ENCODE data around the gene EDA. TPM values are rescaled to one million over a fixed set of nuclear protein-coding genes. Genes with fewer than 3 reads are reported as not detected.
"Not testable (repeated sequence)": the region's sequence is repeated elsewhere in the genome, so short reads cannot be mapped to it uniquely, and the experiment has no call there.

Gene EDA
- total RNA-seq, 4 donors from 2014 or later: 6.2 to 10.9 (median 6.8) TPM

GRCh38 chrX:69815519-69815918 lies 199.6 kb downstream of the EDA start:
- no peak for ATAC-seq (ENCODE audit: low FRiP score)
- no peak for DNase-seq (ENCODE audit: low spot score)
- TF ChIP-seq CTCF (IDR thresholded peaks at IDR 0.05): no peak

- TF ChIP-seq CTCF (IDR thresholded peaks at IDR 0.05): no peak
- ATAC-seq (ENCODE audit: low FRiP score): no peak
- DNase-seq (ENCODE audit: low spot score): no peak
Observed at GRCh38 chrX:69844636-69845035, 228.7 kb downstream of the EDA start.

GRCh38 chrX:69859999-69860398 lies 244.1 kb downstream of the EDA start:
- DNase-seq (ENCODE audit: low spot score); ATAC-seq (ENCODE audit: low FRiP score): not testable (repeated sequence)

- no peak for DNase-seq (ENCODE audit: low spot score)
- no peak for TF ChIP-seq CTCF (IDR thresholded peaks at IDR 0.05)
Observed at GRCh38 chrX:69876221-69876620, 260.3 kb downstream of the EDA start.

GRCh38 chrX:69884210-69884609 lies 268.3 kb downstream of the EDA start:
- DNase-seq (ENCODE audit: low spot score): no peak
- ATAC-seq (ENCODE audit: low FRiP score): no peak
- no peak for TF ChIP-seq CTCF (IDR thresholded peaks at IDR 0.05)

More at GRCh38 chrX:69876221-69876620, 260.3 kb downstream of the EDA start:
- no peak for ATAC-seq (ENCODE audit: low FRiP score)

GRCh38 chrX:69896046-69896445 lies 280.1 kb downstream of the EDA start:
- no peak for DNase-seq (ENCODE audit: low spot score)
- TF ChIP-seq CTCF (IDR thresholded peaks at IDR 0.05): no peak
- ATAC-seq (ENCODE audit: low FRiP score): no peak

- no peak for DNase-seq (ENCODE audit: low spot score)
- no peak for ATAC-seq (ENCODE audit: low FRiP score)
- TF ChIP-seq CTCF (IDR thresholded peaks at IDR 0.05): no peak
Observed at GRCh38 chrX:69900491-69900890, 284.6 kb downstream of the EDA start.

GRCh38 chrX:69906447-69906846 lies 290.5 kb downstream of the EDA start:
- ATAC-seq (ENCODE audit: low FRiP score) (no peak), DNase-seq (ENCODE audit: low spot score) (no peak)
- no peak for TF ChIP-seq CTCF (IDR thresholded peaks at IDR 0.05)

All from omental fat pad (tissue), 4 donors.